Mucosa of descending colon (tissue), 3 donors: ENCODE measurements around the gene ACBD6. TPM values are rescaled to one million over a fixed set of nuclear protein-coding genes. Genes with fewer than 3 reads are reported as not detected.

Experiments
- ATAC-seq: fragments of 200-7000 bp; cut with Tn5 transposase; one replicate; pipeline ENCODE4 v1.9.1; 2020; ENCODE audit warnings: mild to moderate bottlenecking, moderate library complexity
- DNase-seq, 3 donors: peaks; one replicate each; pipeline ENCODE4 v3.0.0-alpha.2; 2020
- H3K36me3 ChIP-seq: fragments of 200-600 bp; one replicate; pipeline ENCODE4 v1.8.0; 2021; ENCODE audit warnings: low read depth, mild to moderate bottlenecking
- H3K4me1 ChIP-seq: fragments of 200-600 bp; one replicate; pipeline ENCODE4 v1.8.0; 2021; ENCODE audit warnings: low read depth, mild to moderate bottlenecking
- H3K4me3 ChIP-seq: fragments of 200-600 bp; one replicate; pipeline ENCODE4 v1.8.0; 2021; ENCODE audit warnings: mild to moderate bottlenecking
- H3K9me3 ChIP-seq: fragments of 200-600 bp; one replicate; pipeline ENCODE4 v1.8.0; 2021; ENCODE audit warnings: mild to moderate bottlenecking
- CTCF ChIP-seq: fragments of 200-600 bp; IDR thresholded peaks from one replicate; pipeline ENCODE4 v1.8.0; 2022; ENCODE audit warnings: antibody characterized with exemption, mild to moderate bottlenecking
- intact Hi-C, 2 donors: fragments of 100-400 bp; cut with DNase I in 1 of 2; cut with micrococcal nuclease in 1 of 2; formaldehyde crosslinking; loops; one replicate each; pipeline versions ENCODE4 v1.11.0 to v1.11.1; 2022; cut with DNase I, micrococcal nuclease
- total RNA-seq, 3 donors: library from RNA; stranded (reverse); fragmentation: NEBNext Ultra II Directional in 2 of 3; extraction: Animal tissue kit (Norgen Biotek cat#: 25700) in 2 of 3; gene quantifications; one replicate each; pipeline versions ENCODE4 v1.2.1 to v1.2.4, GENCODE V29; 2021 to 2023
- donor health status: DM: no; HTN: no; CAD: no; lungs with moderate emphysema.
- donor health status: DM: no; HTN: no; CAD: no.
- donor health status: DM: no; HTN: yes; CAD: no.

Gene ACBD6
- total RNA-seq, 3 donors from 2014 or later, result 23.3 to 32.8 (median 25.0) TPM

GRCh38 chr1:180282401-180283044 is 219.9 kb downstream of the ACBD6 start:
- Histone ChIP-seq H3K4me3 (no peak overlapping the region), H3K4me1 (no peaks in the 10 kb centered on the region), H3K36me3 (no peaks in the 10 kb centered on the region), H3K9me3 (no peaks in the 10 kb centered on the region)
- DNase-seq (no peak), ATAC-seq (peak; percentile 49)
- intact Hi-C loops, result no loop called here
- no peak for TF ChIP-seq CTCF

- Histone ChIP-seq H3K36me3 (no peaks in the 10 kb centered on the region), H3K9me3 (no peaks in the 10 kb centered on the region), H3K4me1 (no peaks in the 10 kb centered on the region), H3K4me3 (no peak overlapping the region)
- intact Hi-C loops, result no loop called here
- no peak for TF ChIP-seq CTCF
- DNase-seq (no peak), ATAC-seq (no peak)
Measured at GRCh38 chr1:180281490-180281889, 220.9 kb downstream of the ACBD6 start.

GRCh38 chr1:180280617-180281016 is 221.8 kb downstream of the ACBD6 start:
- no peaks in the 10 kb centered on the region for H3K36me3 ChIP-seq
- DNase-seq, result no peak
- no peak for ATAC-seq
- intact Hi-C loops, result no loop called here
- no peaks in the 10 kb centered on the region for H3K9me3 ChIP-seq
- no peak overlapping the region for H3K4me3 ChIP-seq
- TF ChIP-seq CTCF, result no peak
- no peaks in the 10 kb centered on the region for H3K4me1 ChIP-seq

GRCh38 chr1:180279651-180280050 is 222.7 kb downstream of the ACBD6 start:
- no peak for TF ChIP-seq CTCF
- no peaks in the 10 kb centered on the region for H3K9me3 ChIP-seq
- no peak overlapping the region for H3K4me3 ChIP-seq
- intact Hi-C loops, result no loop called here
- no peaks in the 10 kb centered on the region for H3K4me1 ChIP-seq
- no peaks in the 10 kb centered on the region for H3K36me3 ChIP-seq
- DNase-seq (no peak), ATAC-seq (no peak)

GRCh38 chr1:180278596-180279395 is 223.6 kb downstream of the ACBD6 start:
- intact Hi-C loops, result no loop called here
- H3K9me3 ChIP-seq, result no peaks in the 10 kb centered on the region
- ATAC-seq (peak; percentile 24), DNase-seq (no peak)
- H3K4me1 ChIP-seq, result no peaks in the 10 kb centered on the region
- H3K36me3 ChIP-seq, result no peaks in the 10 kb centered on the region
- no peak for TF ChIP-seq CTCF
- no peak overlapping the region for H3K4me3 ChIP-seq
